SKM-1 treated with dmso at 0.1 percent for 144 hours (cell line): Measurements from ENCODE around the gene SKOR1.

Experiments
- DNase-seq: peaks from one replicate; lab custom pipeline; 2025; ENCODE audit not compliant: unreplicated experiment; lab: John Stamatoyannopoulos, UW

The SKOR1 gene

GRCh38 chr15:67850994-67851571 lies 25.8 kb downstream of the SKOR1 start:
- peak; percentile 85 for DNase-seq

- DNase-seq, result no peak
Observed at GRCh38 chr15:67852418-67852817, 27.1 kb downstream of the SKOR1 start.

DNA sequence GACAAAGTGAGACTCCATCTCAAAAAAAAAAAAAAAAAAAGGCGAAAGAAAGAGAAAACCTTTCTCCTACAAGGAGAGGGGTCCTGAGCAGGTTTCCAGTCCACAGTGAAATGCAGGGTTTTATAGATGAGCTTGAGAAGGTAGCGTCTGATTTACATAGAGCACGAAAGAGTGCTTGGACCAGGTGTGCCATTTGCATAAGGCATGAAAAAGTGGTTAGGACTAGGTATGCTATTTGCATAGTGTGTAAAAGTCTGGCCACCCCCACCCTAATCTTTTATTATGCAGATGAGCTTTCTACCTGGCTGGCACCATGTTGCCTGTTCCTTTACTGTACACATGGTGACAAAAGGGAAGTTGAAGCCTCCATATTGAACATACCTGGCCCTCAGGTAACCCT lies 28.1 kb downstream of the SKOR1 start:
- DNase-seq, result no peak

- no peak for DNase-seq
Observed at GRCh38 chr15:67854358-67854757, 29.0 kb downstream of the SKOR1 start.

DNA sequence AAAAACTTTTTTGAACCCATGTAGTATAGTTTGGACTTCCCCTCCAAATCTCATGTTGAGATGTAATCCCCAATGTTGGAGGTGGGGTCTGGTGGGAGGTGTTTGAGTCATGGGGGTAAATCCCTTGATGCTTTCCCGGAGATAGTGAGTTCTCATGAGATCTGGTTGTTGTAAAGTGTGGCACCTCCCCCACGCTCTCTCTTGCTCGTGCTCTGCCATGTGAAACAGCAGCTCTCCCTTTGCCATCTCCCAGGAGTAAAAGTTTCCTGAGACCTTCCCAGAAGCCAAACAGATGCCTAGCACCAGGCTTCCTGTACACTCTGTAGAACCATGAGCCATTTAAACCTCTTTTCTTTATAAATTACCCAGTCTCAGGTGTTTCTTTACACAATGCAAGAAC lies 30.5 kb downstream of the SKOR1 start:
- no peak for DNase-seq

- no peak for DNase-seq
Observed at GRCh38 chr15:67857220-67857619, 31.9 kb downstream of the SKOR1 start.

DNA sequence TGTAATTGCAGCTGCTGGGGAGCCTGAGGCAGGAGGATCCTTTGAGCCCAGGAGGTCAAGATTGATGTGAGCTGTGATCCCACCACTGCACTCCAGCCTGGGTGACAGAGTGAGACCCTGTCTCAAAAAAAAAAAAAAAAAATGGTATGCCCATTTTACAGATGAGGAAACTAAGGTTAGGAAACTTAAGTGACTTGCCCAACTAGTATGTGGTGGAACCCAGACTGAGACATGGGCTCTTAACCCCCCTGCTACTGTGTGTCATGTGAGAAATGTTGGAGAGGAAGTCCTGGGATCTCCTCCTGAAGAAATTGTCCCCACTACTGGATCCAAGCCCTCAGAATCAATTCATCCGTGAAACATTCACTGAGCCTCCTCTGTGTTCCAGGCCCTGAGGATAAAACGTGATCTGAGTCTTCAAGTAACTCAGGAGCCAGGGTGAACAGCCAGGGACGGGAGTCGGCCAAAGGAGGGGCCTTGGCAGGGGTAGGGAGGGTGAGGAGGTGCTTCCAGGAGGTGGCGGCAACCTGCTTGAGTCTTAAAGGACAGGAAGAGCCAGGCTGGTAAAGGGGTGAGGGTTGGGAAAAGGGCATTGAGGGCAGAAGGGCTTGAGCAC lies 34.1 kb downstream of the SKOR1 start:
- no peak for DNase-seq

- DNase-seq, result no peak
Observed at GRCh38 chr15:67861983-67862382, 36.7 kb downstream of the SKOR1 start.

GRCh38 chr15:67862750-67863441 lies 37.6 kb downstream of the SKOR1 start:
- no peak for DNase-seq

- DNase-seq, result peak; percentile 86
Observed at GRCh38 chr15:67863442-67863987, 38.2 kb downstream of the SKOR1 start.

GRCh38 chr15:67865331-67865730 lies 40.0 kb downstream of the SKOR1 start:
- DNase-seq, result no peak

GRCh38 chr15:67865766-67866165 lies 40.5 kb downstream of the SKOR1 start:
- DNase-seq, result no peak

DNA sequence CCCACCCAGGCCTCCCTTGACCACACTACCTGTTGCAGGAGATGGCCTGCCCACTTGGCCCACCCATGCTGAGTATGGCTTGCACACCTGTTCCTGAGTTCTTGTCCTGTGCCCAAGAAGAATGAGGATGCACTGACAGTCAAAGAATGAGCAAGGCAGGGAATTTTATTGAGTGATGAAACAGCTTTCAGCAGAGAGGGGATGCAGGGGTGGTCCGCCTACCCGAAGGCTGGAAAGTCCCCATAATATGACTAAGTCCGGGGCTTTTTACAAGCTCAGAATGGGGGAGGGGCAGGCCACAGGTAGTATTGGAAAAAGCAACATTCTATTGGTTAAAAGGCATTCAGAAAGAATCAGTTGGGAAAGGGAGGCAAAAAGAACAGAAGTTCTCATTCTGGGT lies 44.4 kb downstream of the SKOR1 start:
- no peak for DNase-seq

- no peak for DNase-seq
Observed at GRCh38 chr15:67870868-67871408, 45.6 kb downstream of the SKOR1 start.

DNA sequence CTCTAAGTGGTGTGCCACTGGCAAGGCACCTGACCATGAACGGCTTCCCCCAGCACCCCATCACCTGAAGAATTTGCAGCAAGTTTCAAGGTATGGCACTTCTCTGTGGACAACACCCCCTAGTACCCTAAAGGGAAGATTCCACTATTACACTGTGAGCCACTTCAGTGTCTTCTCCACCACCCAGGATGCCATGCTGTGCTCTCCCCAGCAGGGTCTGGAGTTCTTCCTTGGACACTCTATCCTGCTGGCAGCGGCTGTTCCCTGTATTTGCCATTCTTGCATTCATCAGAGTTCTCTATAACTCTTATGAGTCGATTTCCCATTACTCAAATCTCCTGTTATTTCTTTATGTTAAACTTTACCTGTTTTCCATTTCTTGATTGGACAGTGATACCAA lies 48.5 kb downstream of the SKOR1 start:
- DNase-seq, result no peak

DNA sequence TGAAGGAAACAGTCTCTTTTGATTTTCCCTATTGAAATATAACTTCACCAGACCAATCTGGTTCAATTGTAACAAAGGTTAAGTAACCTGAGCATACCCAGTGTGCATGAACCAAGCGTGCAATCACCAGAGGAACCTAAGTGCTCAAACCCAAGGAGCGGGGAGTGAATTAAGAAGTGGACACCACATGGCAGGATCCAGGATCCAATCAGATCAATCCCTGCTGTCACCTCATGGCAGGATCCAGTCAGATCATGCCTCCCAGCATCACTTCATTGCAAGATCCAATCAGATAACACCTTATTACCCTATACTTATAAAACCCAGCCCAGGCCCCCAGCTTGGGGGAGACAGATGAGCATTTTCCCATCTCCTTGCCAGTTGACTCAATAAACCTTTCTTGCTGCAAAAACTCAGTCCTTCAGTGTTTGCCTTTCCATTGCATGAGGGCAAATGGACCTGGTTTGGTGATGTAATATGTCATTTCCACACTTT lies 53.5 kb downstream of the SKOR1 start:
- DNase-seq, result no peak

- peak; percentile 31 for DNase-seq
Observed at GRCh38 chr15:67879440-67880129, 54.3 kb downstream of the SKOR1 start.

DNA sequence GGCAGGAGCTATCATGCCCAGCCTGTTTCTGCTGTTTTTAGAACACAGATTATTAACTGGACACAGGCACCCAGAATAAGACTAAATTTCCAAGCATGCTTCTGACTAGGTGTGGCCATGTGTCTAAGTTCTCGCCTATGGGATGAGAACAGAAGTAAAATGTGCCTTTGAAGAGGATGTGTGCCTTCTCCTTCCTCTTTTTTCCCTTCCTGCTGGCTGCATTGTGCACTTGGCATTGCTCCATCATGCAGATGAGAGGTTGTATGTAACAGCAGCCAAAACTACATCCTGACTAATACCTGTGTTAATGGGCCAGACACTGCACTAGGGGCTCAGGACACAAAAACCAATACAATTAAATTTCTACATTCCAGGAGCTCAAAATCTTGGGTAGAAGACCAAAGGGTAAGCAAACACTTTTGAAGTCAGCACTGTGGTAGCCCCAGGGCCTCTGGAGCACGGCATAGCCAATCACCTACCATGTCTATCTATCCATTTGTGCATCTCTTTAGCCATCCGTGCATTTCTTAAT lies 55.4 kb downstream of the SKOR1 start:
- peak; percentile 95 for DNase-seq

- DNase-seq, result peak; percentile 90
Observed at GRCh38 chr15:67882487-67883233, 57.4 kb downstream of the SKOR1 start.

GRCh38 chr15:67883234-67883773 lies 58.0 kb downstream of the SKOR1 start:
- DNase-seq, result no peak
